Suprapubic skin (tissue), 4 donors: ENCODE measurements around the gene ANXA2.

Experiments
- EP300 ChIP-seq: sonication (generic); formaldehyde crosslinking; IDR thresholded peaks from one replicate; pipeline ENCODE4 v1.6.1; 2017; ENCODE audit warnings: antibody characterized with exemption
- POLR2AphosphoS5 ChIP-seq, 3 donors: sonication (generic); formaldehyde crosslinking; IDR thresholded peaks; one replicate each; pipeline ENCODE4 v1.6.1; 2017; ENCODE audit warnings: antibody characterized with exemption in 3 of 3
- TF ChIP-seq, protein P1 (sequence below), 2 donors: fragments of 200-600 bp in 1 of 2; fragments of 450-650 bp in 1 of 2; sonication (generic) in 1 of 2; IDR thresholded peaks; one replicate each; pipeline ENCODE4 v1.5.1; 2016 to 2019; ENCODE audit warnings: antibody characterized with exemption in 2 of 2, mild to moderate bottlenecking in 1 of 2, moderate library complexity in 1 of 2

DNA sequence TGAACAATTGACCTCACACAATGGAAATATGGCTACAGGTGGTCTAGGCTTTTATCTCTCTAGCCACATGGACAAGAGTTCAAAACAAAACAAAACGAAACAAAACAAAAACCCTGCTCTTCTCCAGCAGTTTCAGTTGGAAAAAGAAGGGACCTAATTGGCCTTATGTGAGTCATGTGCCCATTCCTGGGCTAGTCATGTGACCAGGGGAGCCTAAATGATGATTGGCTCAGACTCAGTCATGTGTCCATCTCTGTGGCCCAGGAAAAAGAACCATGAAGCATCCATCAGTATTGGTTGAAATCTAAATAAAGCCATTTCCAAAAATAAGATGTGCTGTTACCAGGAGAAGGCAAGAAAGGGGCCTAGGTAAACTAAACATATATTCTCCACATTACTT lies 96.8 kb downstream of the ANXA2 start:
- TF ChIP-seq, protein P1, sequence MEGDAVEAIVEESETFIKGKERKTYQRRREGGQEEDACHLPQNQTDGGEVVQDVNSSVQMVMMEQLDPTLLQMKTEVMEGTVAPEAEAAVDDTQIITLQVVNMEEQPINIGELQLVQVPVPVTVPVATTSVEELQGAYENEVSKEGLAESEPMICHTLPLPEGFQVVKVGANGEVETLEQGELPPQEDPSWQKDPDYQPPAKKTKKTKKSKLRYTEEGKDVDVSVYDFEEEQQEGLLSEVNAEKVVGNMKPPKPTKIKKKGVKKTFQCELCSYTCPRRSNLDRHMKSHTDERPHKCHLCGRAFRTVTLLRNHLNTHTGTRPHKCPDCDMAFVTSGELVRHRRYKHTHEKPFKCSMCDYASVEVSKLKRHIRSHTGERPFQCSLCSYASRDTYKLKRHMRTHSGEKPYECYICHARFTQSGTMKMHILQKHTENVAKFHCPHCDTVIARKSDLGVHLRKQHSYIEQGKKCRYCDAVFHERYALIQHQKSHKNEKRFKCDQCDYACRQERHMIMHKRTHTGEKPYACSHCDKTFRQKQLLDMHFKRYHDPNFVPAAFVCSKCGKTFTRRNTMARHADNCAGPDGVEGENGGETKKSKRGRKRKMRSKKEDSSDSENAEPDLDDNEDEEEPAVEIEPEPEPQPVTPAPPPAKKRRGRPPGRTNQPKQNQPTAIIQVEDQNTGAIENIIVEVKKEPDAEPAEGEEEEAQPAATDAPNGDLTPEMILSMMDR (IDR thresholded peaks at IDR 0.05) = no peak
- TF ChIP-seq EP300 (no peak), POLR2AphosphoS5 (IDR thresholded peaks at IDR 0.05) (no peak)
